ENCODE measurements around the gene PIM1.

DNA sequence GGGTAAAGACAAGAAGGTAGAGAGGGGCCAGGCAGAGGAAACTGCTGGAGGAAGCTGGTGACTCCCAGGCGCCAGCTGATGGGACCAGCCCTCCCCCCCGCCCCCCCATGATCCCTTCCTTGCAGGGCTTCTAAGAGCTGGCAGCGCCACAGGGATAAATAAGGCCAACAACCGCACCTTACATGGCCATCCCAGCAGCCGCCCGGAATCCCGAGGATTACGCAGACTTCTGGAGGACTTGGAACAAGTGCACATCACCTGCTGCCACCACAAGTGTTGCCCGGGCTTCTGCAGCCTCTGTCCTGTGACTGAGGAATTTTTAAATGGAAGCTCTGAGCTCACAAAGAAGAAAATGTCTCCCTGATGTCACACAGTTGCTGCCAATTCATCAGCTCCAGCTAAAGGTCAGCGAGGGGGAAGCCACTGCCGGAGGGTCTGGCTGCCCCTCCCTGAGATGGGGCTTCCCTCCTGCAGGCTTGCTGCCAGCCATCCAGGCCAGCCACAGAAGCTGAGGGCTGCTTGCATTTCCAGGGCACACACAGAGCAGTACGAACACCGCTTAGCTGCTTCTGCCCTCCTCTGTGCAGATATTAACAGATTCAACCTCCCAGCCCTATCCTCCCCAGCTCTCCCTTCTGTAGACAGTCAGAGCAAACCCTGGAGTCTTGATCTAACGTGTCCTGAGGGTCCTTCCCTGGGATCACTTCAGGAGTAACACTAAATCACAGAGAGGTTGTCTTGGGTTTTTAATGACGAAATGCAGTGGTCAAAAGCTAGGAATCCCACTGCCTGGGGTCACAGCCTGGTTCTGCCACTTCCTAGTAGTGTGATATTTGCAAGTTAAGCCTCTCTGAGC, 38.6 kb upstream of the PIM1 start:
- TF ChIP-seq CTCF (IDR thresholded peaks at IDR 0.05) (no peak), POLR2A (IDR thresholded peaks at IDR 0.05) (no peak)
